NCI-H1694 (cell line): ENCODE results near the gene TMEM52B.
"Not testable (repeated sequence)": the region's sequence is repeated elsewhere in the genome, so short reads cannot be mapped to it uniquely, and the experiment has no call there.

ENCODE experiments used
- DNase-seq: peaks from one replicate; lab custom pipeline; 2025; lab: John Stamatoyannopoulos, UW

The TMEM52B gene

GRCh38 chr12:10171973-10172728 is 6.7 kb upstream of the TMEM52B start, which contains the start of gene OLR1:
TSS of gene OLR1 (minus strand) at chr12:10172132. CDS start at chr12:10172077, 55 bp downstream.
- DNase-seq, result no peak

- no peak for DNase-seq
These were observed 3.7 kb upstream of the TMEM52B start for GRCh38 chr12:10174986-10175614.

GRCh38 chr12:10175846-10176636 is 2.8 kb upstream of the TMEM52B start:
- DNase-seq, result no peak

- DNase-seq, result no peak
These were observed 947 bp downstream of the TMEM52B start for GRCh38 chr12:10179776-10180181.

- no peak for DNase-seq
These were observed 3.7 kb downstream of the TMEM52B start for GRCh38 chr12:10182354-10183049.

- DNase-seq, result no peak
These were observed 5.5 kb downstream of the TMEM52B start for GRCh38 chr12:10184261-10184843.

GRCh38 chr12:10186299-10186698 is 7.5 kb downstream of the TMEM52B start:
- no peak for DNase-seq

GRCh38 chr12:10186958-10187357 is 8.1 kb downstream of the TMEM52B start:
- not testable (repeated sequence) for DNase-seq

GRCh38 chr12:10189653-10190052 is 10.8 kb downstream of the TMEM52B start:
- no peak for DNase-seq

GRCh38 chr12:10190558-10191388 is 11.9 kb downstream of the TMEM52B start:
- no peak for DNase-seq

GRCh38 chr12:10191865-10192264 is 13.0 kb downstream of the TMEM52B start:
- no peak for DNase-seq

GRCh38 chr12:10194160-10194670 is 15.4 kb downstream of the TMEM52B start:
- no peak for DNase-seq

- no peak for DNase-seq
These were observed 17.4 kb downstream of the TMEM52B start for GRCh38 chr12:10196210-10196609.

GRCh38 chr12:10197879-10198278 is 19.0 kb downstream of the TMEM52B start:
- no peak for DNase-seq

- DNase-seq, result not testable (repeated sequence)
These were observed 25.7 kb downstream of the TMEM52B start for GRCh38 chr12:10204495-10204894.

- no peak for DNase-seq
These were observed 26.5 kb downstream of the TMEM52B start for GRCh38 chr12:10205220-10205807.

- DNase-seq, result no peak
These were observed 28.3 kb downstream of the TMEM52B start for GRCh38 chr12:10207136-10207535.

GRCh38 chr12:10210225-10210624 is 31.4 kb downstream of the TMEM52B start:
- DNase-seq, result no peak

GRCh38 chr12:10211101-10211939 is 32.5 kb downstream of the TMEM52B start:
- no peak for DNase-seq
